ENCODE results near the gene PAX2.

Gene PAX2

DNA sequence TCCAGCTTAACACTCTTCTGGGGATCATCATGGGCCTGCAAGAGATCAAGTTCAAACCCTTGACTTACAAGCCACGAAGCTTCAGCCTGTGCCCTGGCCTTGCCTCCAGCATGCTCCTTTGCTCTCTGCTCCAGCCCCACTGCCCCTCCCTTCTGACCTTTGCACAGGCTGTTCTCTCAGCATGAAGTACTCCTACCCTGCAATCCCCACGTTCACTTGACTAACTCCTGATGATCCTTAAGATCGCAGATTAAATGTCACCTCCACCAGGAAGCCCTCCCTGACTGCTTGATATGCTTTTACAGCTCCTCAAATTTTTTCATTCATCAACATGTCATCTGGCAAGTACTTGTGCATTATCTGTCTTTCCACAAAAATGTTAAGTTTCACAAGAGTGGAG, 91.9 kb downstream of the PAX2 start:
- H3K4me1 ChIP-seq (ENCODE audit: low read length), result no peaks in the 10 kb centered on the region
- H3K79me2 ChIP-seq (ENCODE audit: low read length), result no peaks in the 10 kb centered on the region
- H3K9ac ChIP-seq (ENCODE audit: low read length), result no peak overlapping the region
- no peaks in the 10 kb centered on the region for H3K36me3 ChIP-seq (replicated peaks; ENCODE audit: insufficient read depth, low read length)
- H3K4me3 ChIP-seq (ENCODE audit: low read length), result no peak overlapping the region
- H3K27me3 ChIP-seq (replicated peaks; ENCODE audit: insufficient read depth, low read length), result peaks cover 42% of the 10 kb centered on the region
- no peaks in the 10 kb centered on the region for H3F3A ChIP-seq (ENCODE audit: insufficient read depth, low read length)
- TF ChIP-seq, protein P1, sequence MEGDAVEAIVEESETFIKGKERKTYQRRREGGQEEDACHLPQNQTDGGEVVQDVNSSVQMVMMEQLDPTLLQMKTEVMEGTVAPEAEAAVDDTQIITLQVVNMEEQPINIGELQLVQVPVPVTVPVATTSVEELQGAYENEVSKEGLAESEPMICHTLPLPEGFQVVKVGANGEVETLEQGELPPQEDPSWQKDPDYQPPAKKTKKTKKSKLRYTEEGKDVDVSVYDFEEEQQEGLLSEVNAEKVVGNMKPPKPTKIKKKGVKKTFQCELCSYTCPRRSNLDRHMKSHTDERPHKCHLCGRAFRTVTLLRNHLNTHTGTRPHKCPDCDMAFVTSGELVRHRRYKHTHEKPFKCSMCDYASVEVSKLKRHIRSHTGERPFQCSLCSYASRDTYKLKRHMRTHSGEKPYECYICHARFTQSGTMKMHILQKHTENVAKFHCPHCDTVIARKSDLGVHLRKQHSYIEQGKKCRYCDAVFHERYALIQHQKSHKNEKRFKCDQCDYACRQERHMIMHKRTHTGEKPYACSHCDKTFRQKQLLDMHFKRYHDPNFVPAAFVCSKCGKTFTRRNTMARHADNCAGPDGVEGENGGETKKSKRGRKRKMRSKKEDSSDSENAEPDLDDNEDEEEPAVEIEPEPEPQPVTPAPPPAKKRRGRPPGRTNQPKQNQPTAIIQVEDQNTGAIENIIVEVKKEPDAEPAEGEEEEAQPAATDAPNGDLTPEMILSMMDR (IDR thresholded peaks at IDR 0.05; ENCODE audit: low read length), result no peak
- no peak for TF ChIP-seq EZH2phosphoT487 (IDR thresholded peaks at IDR 0.05; ENCODE audit: low read length)
- no peak for TF ChIP-seq EZH2 (optimal IDR thresholded peaks at IDR 0.05; ENCODE audit: low read depth, low read length)
- no peaks in the 10 kb centered on the region for H3K9me2 ChIP-seq (replicated peaks; ENCODE audit: insufficient read depth, low read length)
- no peaks in the 10 kb centered on the region for H4K20me1 ChIP-seq (ENCODE audit: insufficient read depth, low read length)
- H2AFZ ChIP-seq (ENCODE audit: low read length), result no peak overlapping the region
- no peaks in the 10 kb centered on the region for H3K9me3 ChIP-seq (replicated peaks; ENCODE audit: insufficient read depth, low read length)
- no peak for DNase-seq
- H3K4me2 ChIP-seq (ENCODE audit: low read depth, low read length), result no peak overlapping the region
- H3K27ac ChIP-seq (ENCODE audit: low read length), result no peak overlapping the region

DNA sequence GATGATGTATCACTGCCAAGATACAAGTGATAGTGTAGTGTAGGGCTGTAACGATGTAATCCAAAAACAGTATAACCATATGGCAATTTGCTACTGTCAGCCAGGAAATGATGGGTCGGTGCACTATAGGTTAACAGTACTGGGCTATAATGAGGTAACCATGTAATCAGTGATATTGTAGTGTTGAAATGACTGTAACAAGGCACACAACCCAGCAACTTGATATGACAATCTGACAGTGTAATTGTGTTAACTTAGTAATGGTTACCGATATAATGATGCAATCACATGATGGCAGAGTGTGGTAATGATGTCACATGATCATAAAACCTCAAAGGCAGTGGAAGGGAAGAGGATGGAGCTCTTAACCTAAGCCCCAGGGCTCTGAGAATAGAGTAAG, 93.6 kb downstream of the PAX2 start:
- H3K9me3 ChIP-seq (replicated peaks; ENCODE audit: insufficient read depth, low read length), result no peaks in the 10 kb centered on the region
- H3K27me3 ChIP-seq (replicated peaks; ENCODE audit: insufficient read depth, low read length), result peaks cover 29% of the 10 kb centered on the region
- H4K20me1 ChIP-seq (ENCODE audit: insufficient read depth, low read length), result no peaks in the 10 kb centered on the region
- no peak overlapping the region for H3K27ac ChIP-seq (ENCODE audit: low read length)
- H3K79me2 ChIP-seq (ENCODE audit: low read length), result no peaks in the 10 kb centered on the region
- no peaks in the 10 kb centered on the region for H3K4me1 ChIP-seq (ENCODE audit: low read length)
- TF ChIP-seq, protein P1 (IDR thresholded peaks at IDR 0.05; ENCODE audit: low read length), result no peak
- TF ChIP-seq EZH2 (optimal IDR thresholded peaks at IDR 0.05; ENCODE audit: low read depth, low read length), result no peak
- TF ChIP-seq EZH2phosphoT487 (IDR thresholded peaks at IDR 0.05; ENCODE audit: low read length), result no peak
- no peak overlapping the region for H2AFZ ChIP-seq (ENCODE audit: low read length)
- H3K9me2 ChIP-seq (replicated peaks; ENCODE audit: insufficient read depth, low read length), result no peaks in the 10 kb centered on the region
- no peak overlapping the region for H3K9ac ChIP-seq (ENCODE audit: low read length)
- no peak for DNase-seq
- no peaks in the 10 kb centered on the region for H3F3A ChIP-seq (ENCODE audit: insufficient read depth, low read length)
- H3K4me3 ChIP-seq (ENCODE audit: low read length), result no peak overlapping the region
- no peak overlapping the region for H3K4me2 ChIP-seq (ENCODE audit: low read depth, low read length)
- H3K36me3 ChIP-seq (replicated peaks; ENCODE audit: insufficient read depth, low read length), result no peaks in the 10 kb centered on the region

DNA sequence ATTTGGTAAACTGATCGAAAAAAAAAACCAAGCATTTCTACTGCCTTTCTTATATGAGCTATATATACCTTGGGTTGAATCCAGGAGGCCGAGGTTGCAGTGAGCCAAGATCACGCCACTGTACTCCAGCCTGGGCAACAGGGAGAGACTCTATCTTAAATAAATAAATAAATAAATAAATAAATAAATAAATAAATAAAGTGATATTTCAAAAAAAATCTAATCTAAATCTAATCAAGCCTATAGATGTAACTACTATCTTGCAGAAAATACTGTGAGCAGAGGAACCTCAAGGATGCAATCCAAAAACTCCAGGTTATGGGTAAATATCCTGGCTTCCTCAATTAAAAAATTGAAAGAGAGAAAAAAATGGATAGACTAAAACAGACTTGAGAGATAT, 96.1 kb downstream of the PAX2 start:
- Histone ChIP-seq H3K27me3 (replicated peaks; ENCODE audit: insufficient read depth, low read length) (peaks cover 17% of the 10 kb centered on the region), H3K9me2 (replicated peaks; ENCODE audit: insufficient read depth, low read length) (no peaks in the 10 kb centered on the region), H3K36me3 (replicated peaks; ENCODE audit: insufficient read depth, low read length) (no peaks in the 10 kb centered on the region), H2AFZ (ENCODE audit: low read length) (no peak overlapping the region), H3F3A (ENCODE audit: insufficient read depth, low read length) (no peaks in the 10 kb centered on the region), H4K20me1 (ENCODE audit: insufficient read depth, low read length) (no peaks in the 10 kb centered on the region), H3K4me3 (ENCODE audit: low read length) (no peak overlapping the region), H3K9ac (ENCODE audit: low read length) (no peak overlapping the region), H3K4me2 (ENCODE audit: low read depth, low read length) (no peak overlapping the region), H3K79me2 (ENCODE audit: low read length) (no peaks in the 10 kb centered on the region), H3K4me1 (ENCODE audit: low read length) (no peaks in the 10 kb centered on the region), H3K9me3 (replicated peaks; ENCODE audit: insufficient read depth, low read length) (no peaks in the 10 kb centered on the region), H3K27ac (ENCODE audit: low read length) (no peak overlapping the region)
- no peak for DNase-seq
- TF ChIP-seq, protein P1 (IDR thresholded peaks at IDR 0.05; ENCODE audit: low read length), result no peak
- TF ChIP-seq EZH2 (optimal IDR thresholded peaks at IDR 0.05; ENCODE audit: low read depth, low read length) (no peak), EZH2phosphoT487 (IDR thresholded peaks at IDR 0.05; ENCODE audit: low read length) (no peak)
